RWPE2 (cell line): ENCODE data around the gene FOXB1.

Experiments used
- ATAC-seq: fragments of 200-7000 bp; cut with Tn5 transposase; 3 replicates; pipeline ENCODE4 v1.9.1; 2021; ENCODE audit warnings: low read depth
- DNase-seq: peaks from one replicate; pipeline ENCODE4 v3.0.0-alpha.2; 2020; ENCODE audit warnings: low spot score
- H3K27ac ChIP-seq: fragments of 450-650 bp; 2 replicates; pipeline ENCODE4 v1.5.1; 2017; ENCODE audit warnings: mild to moderate bottlenecking; ENCODE audit not compliant: poor library complexity, severe bottlenecking
- H3K27me3 ChIP-seq: fragments of 250-450 bp; sonication (Bioruptor Pico); 2 replicates; pipeline ENCODE4 v1.5.1; 2021; ENCODE audit warnings: mild to moderate bottlenecking, moderate library complexity; ENCODE audit not compliant: insufficient read depth, poor library complexity, severe bottlenecking
- H3K36me3 ChIP-seq: fragments of 250-450 bp; sonication (Bioruptor Pico); 2 replicates; pipeline ENCODE4 v1.5.1; 2020; ENCODE audit warnings: low read depth, mild to moderate bottlenecking, moderate library complexity
- H3K4me1 ChIP-seq: fragments of 250-450 bp; sonication (Bioruptor Pico); 2 replicates; pipeline ENCODE4 v1.5.1; 2021; ENCODE audit warnings: mild to moderate bottlenecking, moderate library complexity; ENCODE audit not compliant: insufficient read depth, poor library complexity, severe bottlenecking
- H3K4me3 ChIP-seq: fragments of 250-450 bp; sonication (Bioruptor Pico); 2 replicates; pipeline ENCODE4 v1.5.1; 2021; ENCODE audit warnings: mild to moderate bottlenecking, moderate library complexity; ENCODE audit not compliant: severe bottlenecking
- H3K9me3 ChIP-seq: fragments of 250-450 bp; sonication (Bioruptor Pico); 2 replicates; pipeline ENCODE4 v1.5.1; 2021; ENCODE audit warnings: mild to moderate bottlenecking, moderate library complexity; ENCODE audit not compliant: severe bottlenecking
- CTCF ChIP-seq: fragments of 450-650 bp; IDR thresholded peaks from one replicate; pipeline ENCODE4 v1.5.1; 2017; ENCODE audit warnings: mild to moderate bottlenecking, moderate library complexity; ENCODE audit not compliant: poor library complexity, severe bottlenecking

The FOXB1 gene

GRCh38 chr15:60052796-60053195 is 48.7 kb downstream of the FOXB1 start:
- H3K27me3 ChIP-seq: no peaks in the 10 kb centered on the region
- ATAC-seq (peak; percentile 98), DNase-seq (no peak)
- H3K4me1 ChIP-seq: peaks cover 20% of the 10 kb centered on the region
- no peaks in the 10 kb centered on the region for H3K36me3 ChIP-seq
- H3K9me3 ChIP-seq: peaks cover 8% of the 10 kb centered on the region
- no peak overlapping the region for H3K27ac ChIP-seq
- TF ChIP-seq CTCF: no peak
- no peak overlapping the region for H3K4me3 ChIP-seq

GRCh38 chr15:60054472-60054871 is 50.4 kb downstream of the FOXB1 start:
- DNase-seq (no peak), ATAC-seq (no peak)
- Histone ChIP-seq H3K27me3 (no peaks in the 10 kb centered on the region), H3K27ac (no peak overlapping the region), H3K36me3 (no peaks in the 10 kb centered on the region), H3K4me1 (peaks cover 16% of the 10 kb centered on the region), H3K9me3 (peaks cover 5% of the 10 kb centered on the region), H3K4me3 (no peak overlapping the region)
- TF ChIP-seq CTCF: no peak
